Heart left ventricle (tissue), 13 donors: ENCODE data around the gene UGT1A6.

Experiments used
- CTCF ChIP-seq, 12 donors: fragments of 200-600 bp; sonication (generic) in 4 of 12; IDR thresholded peaks; one replicate each; pipeline versions ENCODE4 v1.5.0 to v1.8.0; 2018 to 2022; ENCODE audit warnings: antibody characterized with exemption in 12 of 12, mild to moderate bottlenecking in 5 of 12
- POLR2A ChIP-seq, 2 donors: fragments of 450-650 bp; IDR thresholded peaks; one replicate each; pipeline ENCODE4 v1.6.1; 2017; ENCODE audit warnings: antibody characterized with exemption in 2 of 2, mild to moderate bottlenecking in 2 of 2, moderate library complexity in 2 of 2
- donor health status: ischemic (EF 13 %, LVEDD 7.1; RV severe dilation, severe dysfunction).
- donor health status: DM: no; HTN: yes; CAD: no.
- donor health status: DM: no; HTN: no; CAD: no.
- donor health status: ischemic (EF 25% LVEDD 6.9; RV normal size, moderate dysfunction).
- donor health status: ischemic (EF 25% LVEDD 5.7; RV mildly dilated, moderate dysfunction).
- donor health status: ischemic (EF 35%, LVEDD 5.7; RV mildly dilated, moderate dysfunction).
- donor health status: nonischemic (EF 11% LVEDD 7.7; RV severe dilation, severe dysfunction).
- donor health status: DM: yes; HTN: yes; CAD: no.
- donor health status: PGD.
- donor health status: ischemic (EF 29% LVEDD 5.4; RV normal size, mild dysfunction).
- donor health status: nonischemic (EF 23%, LVEDD 6.1; RV moderate dilation, normal function).

DNA sequence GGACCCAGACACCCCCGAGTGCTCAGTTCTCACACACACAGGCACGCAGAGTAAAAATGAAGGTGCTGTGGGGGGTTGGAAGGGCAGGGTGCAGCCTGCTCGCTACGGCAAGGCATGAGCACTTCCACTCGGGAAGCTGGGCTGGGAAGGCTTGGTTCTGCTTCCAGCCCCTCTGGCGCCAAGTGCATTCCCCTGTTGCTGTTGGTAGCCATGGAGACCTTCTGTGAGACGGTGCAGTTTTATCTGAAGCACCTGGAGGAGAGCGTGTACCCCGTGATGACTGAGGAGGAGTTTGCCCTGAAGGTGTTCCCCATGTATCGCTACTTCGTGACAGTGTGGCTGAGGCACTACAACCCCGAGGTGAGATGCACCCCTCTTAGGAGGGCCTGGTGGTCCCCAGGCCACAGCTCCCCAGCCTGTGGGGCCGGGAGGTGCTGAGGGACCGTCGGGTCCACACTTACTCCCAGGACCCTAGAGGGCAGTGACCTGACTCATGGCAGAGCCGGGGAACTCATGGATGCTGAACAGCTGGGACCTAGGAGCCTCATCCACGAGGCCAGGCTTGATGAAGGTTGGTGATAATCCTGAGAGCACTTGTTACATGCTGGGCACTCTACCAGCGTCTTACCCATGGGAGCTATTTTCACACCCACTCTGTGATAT, 100.9 kb downstream of the UGT1A6 start:
- no peak for TF ChIP-seq CTCF (IDR thresholded peaks at IDR 0.05)
- no peak for TF ChIP-seq POLR2A (IDR thresholded peaks at IDR 0.05)
